Hepatocyte (in vitro differentiated cells): ENCODE measurements around the gene ZC3H10. TPM values are rescaled to one million over a fixed set of nuclear protein-coding genes. Genes with fewer than 3 reads are reported as not detected.

Experiments used
- polyA plus RNA-seq: library from polyadenylated mRNA; unstranded; fragments of >200 nt; fragmentation: Nextera tagmentation; extraction: Ambion mirVana; gene quantifications from 2 replicates; pipeline ENCODE4 v1.2.1, GENCODE V29; 2016
- total RNA-seq: library from RNA; depleted of rRNA; stranded (reverse); fragments of >200 nt; gene quantifications from 2 replicates; pipeline ENCODE4 v1.2.3, GENCODE V29; 2014

The ZC3H10 gene
- total and polyA plus RNA-seq, 2 experiments from 2014 or later: 5.7 to 9.0 TPM

Other genes with a start within 250 kb of the ZC3H10 start
- gene PYM1, start 190.4 kb upstream of the ZC3H10 start, total RNA-seq: 33.7 and 44.5 TPM in 2 replicates
- gene PYM1, start 190.4 kb upstream of the ZC3H10 start, polyA plus RNA-seq: 39.9 and 51.1 TPM in 2 replicates
- gene DGKA, start 187.1 kb upstream of the ZC3H10 start, total RNA-seq: 25.3 and 27.0 TPM in 2 replicates
- gene DGKA, start 187.1 kb upstream of the ZC3H10 start, polyA plus RNA-seq: 25.4 and 25.9 TPM in 2 replicates
- 8.6 and 15.3 TPM in 2 replicates for gene PMEL, start 152.2 kb upstream of the ZC3H10 start, total RNA-seq
- 27.9 and 34.2 TPM in 2 replicates for gene PMEL, start 152.2 kb upstream of the ZC3H10 start, polyA plus RNA-seq
- gene CDK2, start 151.4 kb upstream of the ZC3H10 start, total RNA-seq: 26.6 and 31.1 TPM in 2 replicates
- 23.9 and 25.8 TPM in 2 replicates for gene CDK2, start 151.4 kb upstream of the ZC3H10 start, polyA plus RNA-seq
- gene RAB5B, start 144.2 kb upstream of the ZC3H10 start, total RNA-seq: 79.1 and 93.4 TPM in 2 replicates
- 101 and 103 TPM in 2 replicates for gene RAB5B, start 144.2 kb upstream of the ZC3H10 start, polyA plus RNA-seq
- gene SUOX, start 121.0 kb upstream of the ZC3H10 start, total RNA-seq: 26.9 and 30.2 TPM in 2 replicates
- gene SUOX, start 121.0 kb upstream of the ZC3H10 start, polyA plus RNA-seq: 19.7 and 25.6 TPM in 2 replicates
- 1.6 and 6.7 TPM in 2 replicates for gene IKZF4, start 97.2 kb upstream of the ZC3H10 start, total RNA-seq
- 3.5 and 5.3 TPM in 2 replicates for gene IKZF4, start 97.2 kb upstream of the ZC3H10 start, polyA plus RNA-seq
- gene RPS26, start 76.3 kb upstream of the ZC3H10 start, total RNA-seq: 665 and 673 TPM in 2 replicates
- 245 and 252 TPM in 2 replicates for gene RPS26, start 76.3 kb upstream of the ZC3H10 start, polyA plus RNA-seq
- gene ERBB3, start 38.1 kb upstream of the ZC3H10 start, total RNA-seq: 104 and 128 TPM in 2 replicates
- gene ERBB3, start 38.1 kb upstream of the ZC3H10 start, polyA plus RNA-seq: 56.1 and 69.0 TPM in 2 replicates
- gene PA2G4, start 13.7 kb upstream of the ZC3H10 start, total RNA-seq: 87.9 and 90.7 TPM in 2 replicates
- gene PA2G4, start 13.7 kb upstream of the ZC3H10 start, polyA plus RNA-seq: 102 and 109 TPM in 2 replicates
- gene RPL41, start 1.6 kb upstream of the ZC3H10 start, total RNA-seq: 2,379 and 2,801 TPM in 2 replicates
- 2,115 and 2,240 TPM in 2 replicates for gene RPL41, start 1.6 kb upstream of the ZC3H10 start, polyA plus RNA-seq
- 44.9 and 52.3 TPM in 2 replicates for gene ESYT1, start 10.0 kb downstream of the ZC3H10 start, total RNA-seq
- 40.0 and 43.8 TPM in 2 replicates for gene ESYT1, start 10.0 kb downstream of the ZC3H10 start, polyA plus RNA-seq
- 80.6 and 98.1 TPM in 2 replicates for gene MYL6B, start 34.3 kb downstream of the ZC3H10 start, total RNA-seq
- gene MYL6B, start 34.3 kb downstream of the ZC3H10 start, polyA plus RNA-seq: 82.2 and 83.9 TPM in 2 replicates
- 1,441 and 1,490 TPM in 2 replicates for gene MYL6, start 40.1 kb downstream of the ZC3H10 start, total RNA-seq
- 2,273 and 2,387 TPM in 2 replicates for gene MYL6, start 40.1 kb downstream of the ZC3H10 start, polyA plus RNA-seq
- gene SMARCC2, start 71.2 kb downstream of the ZC3H10 start, total RNA-seq: 34.8 and 37.4 TPM in 2 replicates
- gene SMARCC2, start 71.2 kb downstream of the ZC3H10 start, polyA plus RNA-seq: 68.6 and 72.4 TPM in 2 replicates
- gene RNF41, start 103.7 kb downstream of the ZC3H10 start, total RNA-seq: 47.6 and 66.4 TPM in 2 replicates
- gene RNF41, start 103.7 kb downstream of the ZC3H10 start, polyA plus RNA-seq: 12.2 and 22.5 TPM in 2 replicates
- gene NABP2, start 106.1 kb downstream of the ZC3H10 start, total RNA-seq: 21.9 and 35.4 TPM in 2 replicates
- gene NABP2, start 106.1 kb downstream of the ZC3H10 start, polyA plus RNA-seq: 12.4 and 12.5 TPM in 2 replicates
- gene SLC39A5, start 111.8 kb downstream of the ZC3H10 start, total RNA-seq: 179 and 187 TPM in 2 replicates
- gene SLC39A5, start 111.8 kb downstream of the ZC3H10 start, polyA plus RNA-seq: 155 and 167 TPM in 2 replicates
- gene ANKRD52, start 140.1 kb downstream of the ZC3H10 start, total RNA-seq: 21.9 and 23.3 TPM in 2 replicates
- 37.2 and 46.8 TPM in 2 replicates for gene ANKRD52, start 140.1 kb downstream of the ZC3H10 start, polyA plus RNA-seq
- gene COQ10A, start 148.7 kb downstream of the ZC3H10 start, total RNA-seq: 7.8 and 8.2 TPM in 2 replicates
- 9.6 and 10.7 TPM in 2 replicates for gene COQ10A, start 148.7 kb downstream of the ZC3H10 start, polyA plus RNA-seq
- gene CS, start 182.1 kb downstream of the ZC3H10 start, total RNA-seq: 111 and 115 TPM in 2 replicates
- 83.2 and 96.6 TPM in 2 replicates for gene CS, start 182.1 kb downstream of the ZC3H10 start, polyA plus RNA-seq
- gene CNPY2, start 197.7 kb downstream of the ZC3H10 start, total RNA-seq: 155 and 179 TPM in 2 replicates
- gene CNPY2, start 197.7 kb downstream of the ZC3H10 start, polyA plus RNA-seq: 428 and 474 TPM in 2 replicates
- gene PAN2, start 215.7 kb downstream of the ZC3H10 start, total RNA-seq: 23.5 and 29.4 TPM in 2 replicates
- 23.6 and 41.1 TPM in 2 replicates for gene PAN2, start 215.7 kb downstream of the ZC3H10 start, polyA plus RNA-seq
- 2.0 and 2.3 TPM in 2 replicates for gene IL23A, start 220.6 kb downstream of the ZC3H10 start, total RNA-seq
- 2.1 and 3.1 TPM in 2 replicates for gene IL23A, start 220.6 kb downstream of the ZC3H10 start, polyA plus RNA-seq
- gene STAT2, start 241.8 kb downstream of the ZC3H10 start, total RNA-seq: 148 and 157 TPM in 2 replicates
- 90.1 and 104 TPM in 2 replicates for gene STAT2, start 241.8 kb downstream of the ZC3H10 start, polyA plus RNA-seq
- gene APOF, start 244.6 kb downstream of the ZC3H10 start, total RNA-seq: 0.12 TPM in 1 of 2 replicates, not detected in the other
- 0.55 TPM in 1 of 2 replicates, not detected in the other for gene APOF, start 244.6 kb downstream of the ZC3H10 start, polyA plus RNA-seq